GM19328 (cell line): Measurements from ENCODE around the gene HMX1.

Experiments used
- ATAC-seq: cut with Tn5 transposase; IDR thresholded peaks from one replicate; pipeline ENCODE4 v1.9.1; 2021; ENCODE audit warnings: mild to moderate bottlenecking, moderate library complexity; ENCODE audit not compliant: unreplicated experiment

HMX1 gene

DNA sequence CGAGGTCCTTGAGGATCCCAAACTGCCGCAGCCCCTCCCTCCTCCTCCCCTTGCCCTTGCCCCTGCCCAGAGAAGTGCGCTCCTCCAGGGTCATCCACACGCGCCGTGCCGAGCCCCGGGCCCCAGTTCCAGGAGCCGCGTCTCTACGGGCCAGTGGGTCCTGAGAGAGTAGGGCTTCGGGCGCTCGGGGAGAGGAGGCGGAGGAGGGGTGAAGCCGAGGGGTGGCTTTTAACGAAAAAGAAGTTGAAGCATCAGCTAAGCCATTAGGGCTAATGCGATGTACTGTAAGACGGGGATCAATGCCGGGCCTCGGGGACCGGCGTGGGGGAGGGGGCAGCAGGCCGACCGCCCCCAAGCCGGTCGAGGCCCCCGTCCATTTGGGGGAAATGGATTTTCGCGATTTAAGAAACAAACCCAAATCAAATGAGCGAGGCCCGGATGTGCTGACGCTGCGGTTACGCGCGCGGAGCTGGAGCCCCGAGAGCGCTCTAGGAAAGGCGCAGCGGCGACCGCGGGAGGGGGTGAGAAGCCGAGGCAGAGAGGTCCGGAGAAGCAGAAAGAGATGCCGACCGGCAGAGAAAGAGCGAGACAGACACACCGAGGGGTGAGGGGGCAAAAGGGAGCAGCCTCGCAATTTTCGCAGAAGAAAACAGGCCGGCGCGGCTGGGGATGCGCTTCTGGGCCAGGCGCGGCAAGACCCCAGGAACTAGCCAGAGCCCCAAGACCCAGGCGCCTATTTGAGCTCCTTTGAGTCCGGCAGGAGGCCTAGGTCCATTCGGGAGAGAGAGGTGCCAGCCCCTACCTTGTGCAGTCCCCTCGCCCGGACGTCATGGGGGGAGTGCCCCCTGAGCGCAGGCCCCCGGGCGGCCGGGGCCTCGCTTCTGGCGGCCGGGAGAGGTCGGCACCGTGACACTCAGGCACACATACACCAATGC, 13.6 kb downstream of the HMX1 start:
- ATAC-seq, result no peak

DNA sequence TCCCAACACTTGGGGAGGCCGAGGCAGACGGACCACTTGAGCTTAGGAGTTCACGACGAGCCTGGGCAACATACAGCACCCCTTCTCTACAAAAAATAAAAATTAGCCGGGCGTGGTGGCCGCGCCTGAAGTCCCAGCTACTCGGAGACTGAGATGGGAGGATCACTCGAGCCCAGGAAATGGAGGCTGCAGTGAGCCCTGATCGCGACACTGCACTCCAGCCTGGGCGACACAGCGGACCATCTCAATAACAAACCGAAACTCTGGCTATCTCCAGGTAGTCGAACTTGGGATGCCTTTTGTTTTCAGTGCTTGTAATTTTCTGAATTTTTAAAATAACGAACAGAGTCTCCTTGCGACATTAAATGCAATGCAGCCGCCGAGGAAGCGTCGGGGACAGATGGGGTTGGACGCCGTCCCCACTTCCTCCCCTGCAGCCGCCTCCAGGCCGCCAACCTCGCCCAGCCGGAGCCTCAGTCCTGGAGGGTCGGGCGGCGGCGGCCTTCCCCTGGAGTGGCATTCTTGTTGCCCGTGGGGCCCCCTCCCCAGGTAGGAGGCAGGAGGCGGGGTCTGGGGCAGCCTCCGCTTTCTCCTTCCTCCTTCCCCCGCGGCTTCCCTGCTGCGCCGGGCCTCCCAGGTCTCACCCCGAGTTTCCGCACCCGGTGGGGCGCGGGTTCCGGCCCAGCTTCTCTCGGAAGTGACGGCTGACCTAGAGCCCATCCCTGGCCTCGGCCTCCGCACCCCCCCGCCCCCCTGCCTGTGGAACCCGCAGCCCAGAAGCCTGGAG, 14.6 kb downstream of the HMX1 start:
- ATAC-seq, result no peak

DNA sequence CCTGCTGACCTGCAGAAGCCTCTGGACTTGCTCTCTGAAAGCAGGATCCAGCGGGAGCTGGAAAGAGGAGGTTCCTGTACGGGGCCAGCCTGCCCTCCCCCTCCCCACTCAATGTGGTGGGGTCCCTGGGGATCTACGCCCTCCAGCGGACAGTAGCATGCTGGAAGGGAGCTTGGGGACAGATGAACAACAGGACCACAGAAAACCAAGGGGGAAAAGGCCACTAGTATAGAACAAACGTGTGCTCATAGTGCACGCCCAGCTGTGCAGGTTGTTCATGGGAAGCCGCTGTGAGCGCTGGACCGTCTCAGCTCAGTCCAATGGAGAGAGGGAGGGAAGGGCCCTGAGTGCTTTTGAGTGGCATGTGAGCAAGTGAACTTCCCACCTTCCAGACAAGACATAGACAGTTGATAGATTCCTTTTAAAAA, 15.8 kb downstream of the HMX1 start:
- ATAC-seq, result no peak

DNA sequence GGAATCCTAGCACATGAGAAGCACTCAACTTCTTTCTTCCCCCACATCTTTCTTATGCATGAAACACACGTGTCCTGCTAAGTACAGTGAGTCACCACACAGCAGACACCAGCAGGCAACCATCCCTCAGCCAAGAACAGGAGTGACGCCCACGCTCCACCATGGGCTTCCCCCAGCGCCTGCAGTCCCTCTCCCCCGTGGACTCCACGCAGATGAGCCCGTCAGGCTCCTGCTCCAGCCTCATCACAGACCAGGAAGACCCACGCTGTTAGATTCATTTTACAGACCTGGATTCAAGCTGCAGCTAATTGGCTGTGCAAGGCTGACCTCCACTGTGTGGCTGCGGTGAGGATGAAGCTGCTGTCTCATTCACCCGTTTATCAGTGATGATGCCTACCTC, 16.7 kb downstream of the HMX1 start:
- no peak for ATAC-seq

DNA sequence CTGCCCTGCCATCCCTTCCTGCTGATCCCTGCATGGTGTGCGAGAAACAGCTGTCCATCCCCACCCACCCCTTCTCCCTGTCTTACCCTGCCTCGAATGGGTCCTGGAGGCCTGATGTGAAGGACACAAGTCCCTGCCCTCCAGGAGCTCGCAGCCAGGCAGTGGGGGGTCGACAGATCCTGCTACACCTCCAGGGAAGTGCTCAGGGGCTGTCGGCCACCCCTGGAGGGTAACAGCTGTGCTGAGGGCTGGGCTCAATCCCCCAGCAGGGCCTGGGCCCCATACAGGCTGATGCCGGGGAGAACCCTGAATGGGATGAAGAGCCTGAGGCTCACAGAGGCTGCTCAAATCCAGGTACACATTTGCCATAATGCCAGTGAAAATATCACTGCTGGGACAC, 17.6 kb downstream of the HMX1 start:
- no peak for ATAC-seq

DNA sequence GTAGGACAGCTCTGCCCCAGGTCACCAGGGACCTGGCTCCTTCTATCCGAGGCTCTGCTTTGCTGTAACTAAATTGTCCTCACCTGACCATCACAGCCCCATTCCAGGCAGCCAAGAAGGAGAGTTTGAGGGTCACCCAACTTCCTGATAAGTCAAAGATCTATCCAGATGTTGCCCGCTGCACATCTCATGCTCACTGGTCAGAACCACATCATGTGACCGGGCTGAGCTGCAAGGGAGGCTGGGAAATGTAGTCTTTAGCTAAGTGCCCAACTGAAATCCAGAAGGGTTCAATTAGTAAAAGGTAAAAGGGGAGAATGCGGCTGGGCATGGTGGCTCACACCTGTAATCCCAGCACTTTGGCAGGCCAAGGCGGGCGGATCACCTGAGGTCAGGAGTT, 18.4 kb downstream of the HMX1 start:
- no peak for ATAC-seq

DNA sequence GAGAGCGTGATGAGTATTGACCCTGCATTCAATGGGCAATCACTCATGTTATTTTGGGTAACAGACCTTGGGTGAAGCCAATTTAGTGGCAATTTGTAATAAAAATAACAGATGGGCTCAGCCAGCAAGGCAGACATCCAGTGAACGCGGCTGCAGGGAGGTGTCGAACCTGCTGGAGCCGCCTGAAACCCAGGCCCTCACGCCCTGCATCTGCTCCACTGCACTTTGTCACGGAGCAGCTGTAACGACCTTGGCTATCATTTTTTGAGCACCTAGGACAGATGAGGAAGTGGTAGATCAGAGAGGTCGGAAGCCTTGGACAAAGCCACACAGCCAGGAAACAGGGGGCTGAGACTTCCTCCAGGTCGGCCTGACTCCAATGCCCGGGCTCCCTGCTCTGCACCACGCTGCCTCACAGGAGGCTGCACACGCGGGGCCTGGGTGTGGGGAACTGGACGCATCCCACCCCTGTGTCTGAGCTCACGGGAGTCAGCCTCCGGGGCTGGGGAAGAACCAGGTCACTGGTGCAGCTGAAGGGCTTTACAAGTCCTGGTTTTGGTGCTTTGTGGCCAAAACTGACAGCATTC, 19.4 kb downstream of the HMX1 start:
- ATAC-seq, result no peak

DNA sequence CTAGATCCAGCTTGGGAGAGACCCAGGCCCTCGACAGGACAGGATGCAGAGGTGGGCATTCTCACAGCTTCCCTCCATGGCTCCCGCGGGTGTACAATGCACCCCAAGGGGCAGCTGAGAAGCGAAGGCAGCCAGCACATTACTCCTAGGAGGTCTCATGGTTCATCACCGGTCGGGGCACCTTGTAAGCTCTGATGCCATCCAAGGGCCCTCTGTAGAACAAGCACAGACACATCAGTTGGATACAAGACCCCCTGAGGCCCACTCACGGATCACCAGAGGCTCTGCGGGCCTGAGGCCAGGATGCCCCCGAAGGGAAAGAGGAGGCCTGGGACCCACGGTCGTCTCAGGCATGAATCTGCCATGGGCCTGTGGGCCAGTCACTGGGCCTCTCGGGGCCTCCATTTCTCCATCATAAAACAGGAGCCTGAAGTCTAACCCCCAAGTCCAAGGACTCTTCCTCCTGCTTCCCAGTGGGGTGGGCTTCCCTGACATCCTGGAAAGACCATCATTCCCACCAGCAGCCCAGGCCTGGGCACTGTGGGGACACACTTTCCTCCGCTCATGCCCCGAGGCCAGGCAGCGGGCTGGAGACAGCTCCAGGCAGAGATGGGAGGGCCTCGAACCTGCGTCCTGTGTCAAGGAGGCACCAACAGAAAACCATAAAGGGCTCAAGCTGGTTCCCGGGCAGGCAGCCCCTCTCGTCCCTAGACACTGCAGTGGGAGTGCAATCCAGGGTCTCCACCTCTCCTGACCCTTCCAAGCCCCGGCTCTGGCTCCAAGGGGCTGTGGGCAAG, 20.1 kb downstream of the HMX1 start:
- ATAC-seq, result no peak

DNA sequence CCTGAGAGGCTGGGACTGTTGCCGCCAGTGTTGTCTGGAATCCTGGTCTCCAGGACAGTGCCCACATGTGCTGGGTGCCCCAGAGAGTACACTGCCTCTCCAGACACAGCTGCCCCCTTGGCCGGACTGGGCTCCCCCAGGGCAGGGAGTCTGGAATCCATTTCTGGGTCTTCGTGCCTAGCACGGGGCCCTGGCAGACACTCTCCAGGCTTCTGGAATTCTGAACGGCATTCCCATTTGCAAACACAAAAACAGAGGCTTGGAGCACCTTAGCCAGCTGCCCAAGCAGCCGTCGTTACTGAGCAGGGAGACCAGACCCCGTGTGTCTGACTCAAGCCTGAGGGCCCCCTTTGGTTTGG, 20.8 kb downstream of the HMX1 start:
- ATAC-seq, result no peak

DNA sequence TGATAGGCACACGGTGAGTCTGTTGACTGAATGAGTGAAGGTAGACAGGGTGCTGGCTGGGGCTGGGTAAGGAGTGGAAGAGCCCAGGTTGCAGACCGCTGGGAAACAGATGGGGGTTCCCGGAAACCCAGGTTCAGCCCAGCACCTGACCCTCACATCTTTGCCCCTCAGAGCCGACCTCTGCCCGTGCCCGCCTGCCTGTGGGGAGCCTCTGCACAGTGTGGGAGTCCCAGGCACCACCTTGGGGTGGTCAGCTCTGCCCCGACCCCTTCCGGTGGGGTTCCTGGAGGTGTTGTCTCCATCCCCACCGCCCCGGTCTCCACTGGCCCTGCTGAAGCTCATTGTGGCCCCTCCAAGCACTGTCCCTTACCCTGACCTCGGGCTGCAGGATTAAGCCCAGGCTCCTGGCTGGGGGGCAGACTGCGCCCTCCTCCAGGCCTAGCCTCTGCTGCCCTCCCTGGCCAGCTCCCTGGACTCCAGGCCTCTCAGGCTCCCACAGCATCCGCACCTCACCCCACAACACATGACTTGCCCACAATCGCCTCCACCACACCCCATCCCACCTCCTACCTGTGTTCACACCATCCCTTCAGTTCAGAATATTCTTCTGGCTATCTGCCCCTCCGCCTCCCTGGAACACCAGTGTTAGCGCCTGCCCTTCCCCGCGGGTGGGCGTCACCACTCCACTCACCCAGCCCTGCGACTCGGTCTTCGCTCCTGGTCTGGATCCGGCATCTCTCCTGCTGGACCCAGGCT, 21.4 kb downstream of the HMX1 start:
- ATAC-seq, result no peak

DNA sequence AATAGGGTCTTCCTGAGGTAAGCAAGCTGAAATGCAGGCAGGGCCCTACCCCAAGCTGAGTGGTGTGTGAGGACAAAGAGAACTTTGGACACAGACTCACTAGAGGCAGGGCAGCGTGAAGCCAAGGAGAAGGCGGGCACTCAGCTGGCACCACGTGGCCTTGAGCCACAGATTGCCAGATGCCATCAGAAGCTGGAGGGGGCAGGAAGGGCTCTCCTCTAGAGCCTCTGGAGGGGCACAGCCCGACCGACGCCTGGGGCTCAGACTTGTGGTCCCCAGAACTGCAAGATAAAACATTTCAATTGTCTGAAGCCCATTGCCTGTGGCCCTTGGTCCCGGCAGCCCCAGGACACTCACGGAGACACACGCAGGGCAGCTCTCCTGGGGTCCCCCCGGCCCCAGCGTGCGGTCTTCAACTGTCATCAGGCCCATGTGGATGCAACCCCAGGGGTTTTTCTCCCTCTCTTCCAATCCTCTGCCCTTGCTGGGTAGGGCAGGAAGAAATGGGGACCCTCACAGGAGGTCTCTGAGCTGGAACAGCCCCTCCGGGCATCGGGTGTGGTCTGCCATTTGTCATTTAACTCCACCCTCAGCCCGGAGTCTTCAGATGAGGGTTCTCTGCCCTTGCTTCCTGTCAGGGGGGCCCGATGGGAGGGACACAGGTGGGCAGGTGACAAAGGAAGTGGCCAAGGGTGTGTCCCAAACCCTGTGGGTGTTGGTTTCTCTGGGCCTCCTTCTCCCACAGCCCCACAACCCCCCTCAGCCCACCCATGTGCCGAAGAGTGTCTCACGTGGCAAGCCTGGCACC, 22.2 kb downstream of the HMX1 start:
- ATAC-seq, result no peak

DNA sequence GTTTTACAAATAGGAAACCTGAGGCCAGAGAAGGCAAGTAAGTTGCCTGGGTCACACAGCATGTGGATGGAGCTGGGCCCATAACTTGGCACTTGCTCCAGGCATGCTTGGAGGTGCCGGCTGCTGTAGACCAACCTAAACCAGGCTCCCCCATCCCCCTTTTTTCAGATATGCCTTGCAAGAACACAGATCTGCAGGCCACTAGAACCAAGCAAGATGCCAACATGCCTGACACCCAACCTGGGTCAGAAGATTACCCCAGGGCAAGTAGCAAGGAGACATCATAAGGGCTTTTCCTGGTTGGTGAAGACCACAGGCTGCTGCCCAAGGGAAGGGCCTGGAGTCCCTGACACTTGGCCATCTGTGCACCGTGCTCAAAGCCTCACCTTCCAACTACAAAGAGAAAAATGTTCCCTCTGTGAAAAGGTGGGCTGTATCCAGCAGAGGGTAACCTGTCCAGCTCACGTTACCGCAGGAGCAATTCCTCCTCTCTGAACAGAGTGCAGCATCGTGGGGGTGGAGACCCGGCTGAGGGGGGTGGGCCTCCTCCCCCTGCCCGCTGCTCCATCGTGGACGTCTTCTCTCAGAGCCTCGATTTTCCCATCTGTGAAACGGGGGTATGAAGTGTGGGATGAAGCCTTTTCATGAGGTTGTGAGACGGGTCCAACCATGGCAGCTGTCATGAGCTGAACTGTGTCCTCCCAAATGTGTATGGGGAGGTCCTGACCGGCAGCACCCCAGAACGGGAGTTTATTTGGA, 23.0 kb downstream of the HMX1 start:
- no peak for ATAC-seq

DNA sequence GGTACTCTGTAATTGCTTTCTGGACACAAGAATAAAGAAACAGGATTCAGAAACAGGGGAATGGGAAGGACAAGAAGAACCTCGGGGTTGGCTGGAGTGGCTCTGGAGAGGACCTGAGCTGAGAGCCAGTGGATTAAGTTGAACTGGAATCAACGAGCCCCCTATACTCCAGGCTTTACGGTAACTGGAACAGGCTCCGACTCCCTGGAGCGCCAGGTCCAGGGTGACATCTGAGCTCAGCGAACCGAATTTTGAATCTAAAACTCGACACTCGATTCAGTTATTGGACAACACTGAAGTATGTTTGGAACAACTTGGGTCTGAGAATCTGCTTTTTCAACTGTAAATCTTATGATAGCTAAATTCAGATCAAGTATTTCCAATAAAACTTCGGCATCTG, 23.9 kb downstream of the HMX1 start:
- no peak for ATAC-seq

DNA sequence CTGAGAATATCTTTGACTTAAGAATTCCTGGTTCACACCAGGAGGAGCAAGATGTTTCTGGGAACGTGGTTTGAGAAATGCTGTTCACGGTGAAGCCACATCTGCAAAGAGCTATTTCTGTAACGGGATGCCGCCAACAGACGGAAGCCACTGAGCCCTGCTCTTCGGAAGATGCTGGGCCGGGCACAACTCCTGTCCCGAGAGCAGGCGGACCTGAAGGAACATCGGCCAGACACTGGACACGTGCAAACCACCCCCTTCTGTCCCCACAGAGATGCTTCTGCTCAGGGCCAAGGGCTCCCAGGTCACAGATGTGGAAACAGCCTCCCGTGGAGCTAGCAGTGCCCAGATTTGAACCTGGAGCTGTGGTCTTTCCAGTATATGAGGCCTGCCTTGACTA, 24.3 kb downstream of the HMX1 start:
- ATAC-seq, result no peak

DNA sequence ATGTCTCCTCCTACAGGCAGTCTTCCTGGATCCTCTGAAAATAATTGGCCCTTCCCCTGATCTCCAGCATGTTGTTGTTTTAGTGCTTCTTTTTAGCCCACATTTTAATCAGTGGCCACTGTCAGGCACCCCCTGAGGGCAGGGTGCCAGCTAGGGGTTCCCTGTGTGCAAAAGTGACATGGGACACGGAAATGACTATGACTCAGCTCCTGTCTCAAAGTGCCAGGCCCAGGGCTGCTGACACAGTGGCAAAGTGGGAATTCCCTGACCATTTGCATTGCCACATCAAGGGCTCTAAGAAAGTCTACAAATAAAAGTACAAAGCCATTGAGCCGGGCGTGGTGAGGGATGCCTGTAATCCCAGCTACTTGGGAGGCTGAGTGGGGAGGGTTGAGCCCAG, 24.8 kb downstream of the HMX1 start:
- ATAC-seq, result no peak

DNA sequence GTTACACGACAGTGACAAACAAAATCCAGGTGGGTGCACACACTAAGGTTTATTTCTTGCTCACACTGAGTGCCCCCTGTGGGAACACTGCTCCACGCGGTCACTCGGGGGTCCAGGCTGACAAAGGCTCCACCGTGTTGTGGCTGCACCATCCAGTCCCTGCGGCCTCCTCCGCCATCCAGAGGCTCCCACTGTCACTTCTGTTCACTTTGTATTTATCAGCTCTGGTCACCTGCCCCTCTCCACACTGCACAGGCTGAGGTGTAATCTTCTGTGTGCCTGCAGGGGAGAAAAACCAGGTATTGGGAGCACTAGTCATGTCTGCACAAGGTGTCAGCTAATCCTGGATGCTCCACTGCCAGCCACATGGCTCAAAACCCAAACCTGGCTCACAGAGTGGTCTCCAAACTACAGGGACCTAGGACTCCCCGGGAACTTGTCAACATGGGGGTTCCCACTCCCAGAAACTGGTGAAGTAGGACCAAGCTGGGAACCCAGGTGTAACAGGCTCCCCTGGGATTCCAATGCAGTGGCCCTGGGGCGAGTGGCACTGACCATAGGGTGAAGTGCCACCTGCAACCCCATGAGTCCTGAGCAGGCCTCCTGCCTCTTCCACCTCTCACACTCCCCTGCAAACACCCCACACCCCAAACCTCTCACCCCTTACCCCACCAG, 25.5 kb downstream of the HMX1 start:
- ATAC-seq, result no peak

DNA sequence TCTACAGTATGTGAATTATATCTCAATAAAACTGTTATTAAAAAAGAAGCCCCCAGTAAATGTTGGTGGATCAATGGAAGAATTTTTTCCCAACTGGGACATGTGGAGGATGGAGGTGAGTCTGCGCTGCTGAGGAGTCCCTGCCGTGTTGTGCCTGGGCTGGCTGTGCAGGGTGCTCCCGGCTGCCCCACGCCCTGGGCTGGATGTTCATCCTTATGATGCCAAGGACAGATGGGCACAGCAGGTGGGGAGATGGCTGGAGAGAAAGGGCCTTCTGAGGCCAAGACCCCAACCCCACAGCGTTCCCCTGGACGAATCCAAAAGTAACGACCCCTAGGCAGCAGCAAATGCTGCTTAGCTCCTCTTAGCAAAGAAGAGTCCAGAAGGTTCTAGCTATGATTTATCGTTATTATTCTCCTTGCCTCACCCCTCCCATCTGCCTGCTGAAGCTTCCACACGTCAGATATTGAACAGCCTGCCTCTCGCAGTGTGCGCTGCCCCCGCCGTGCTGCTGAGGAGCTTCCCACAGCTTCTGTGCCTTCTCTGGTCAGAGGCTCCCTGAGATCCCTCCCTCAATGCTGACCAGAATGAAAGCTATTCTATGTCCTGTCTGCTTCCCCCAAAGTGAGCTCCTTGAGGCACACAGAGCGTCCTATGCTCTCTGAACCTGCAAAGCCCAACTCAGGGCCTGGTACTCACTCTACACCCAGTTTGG, 26.5 kb downstream of the HMX1 start:
- ATAC-seq, result no peak

DNA sequence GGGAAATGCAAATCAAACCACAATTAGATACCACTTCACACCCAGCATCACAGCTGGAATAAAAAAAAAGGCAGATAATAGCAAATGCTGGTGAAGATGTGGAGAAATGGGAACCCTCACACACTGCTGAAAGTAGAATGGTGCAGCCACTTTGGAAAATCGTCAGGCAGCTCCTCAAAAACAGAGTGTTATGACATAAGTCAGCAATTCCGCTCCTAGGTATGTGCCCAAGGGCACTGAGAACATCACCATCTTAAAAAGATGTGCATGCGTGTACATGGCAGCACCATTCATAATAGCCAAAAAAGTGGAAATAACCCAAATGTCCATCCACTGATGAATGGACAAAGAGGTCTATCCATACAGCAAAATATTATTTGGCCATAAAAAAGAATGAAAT, 28.0 kb downstream of the HMX1 start:
- ATAC-seq, result no peak
